ENCODE results near the gene CDH7.

- TF ChIP-seq TAF1 (IDR thresholded peaks at IDR 0.05; ENCODE audit: borderline replicate concordance, low read depth, low read length) (no peak), POLR2A (IDR thresholded peaks at IDR 0.05; ENCODE audit: low read depth, low read length) (no peak), POLR2AphosphoS5 (IDR thresholded peaks at IDR 0.05; ENCODE audit: low read depth, low read length) (no peak)
These were observed 101.5 kb downstream of the CDH7 start for GRCh38 chr18:65852273-65852672.
